ENCODE data around the gene ARSA.
A peak's percentile ranks its signal among the peaks of the same experiment; 100 is the strongest.
"Not testable (repeated sequence)": the region's sequence is repeated elsewhere in the genome, so short reads cannot be mapped to it uniquely, and the experiment has no call there.

Gene ARSA

DNA sequence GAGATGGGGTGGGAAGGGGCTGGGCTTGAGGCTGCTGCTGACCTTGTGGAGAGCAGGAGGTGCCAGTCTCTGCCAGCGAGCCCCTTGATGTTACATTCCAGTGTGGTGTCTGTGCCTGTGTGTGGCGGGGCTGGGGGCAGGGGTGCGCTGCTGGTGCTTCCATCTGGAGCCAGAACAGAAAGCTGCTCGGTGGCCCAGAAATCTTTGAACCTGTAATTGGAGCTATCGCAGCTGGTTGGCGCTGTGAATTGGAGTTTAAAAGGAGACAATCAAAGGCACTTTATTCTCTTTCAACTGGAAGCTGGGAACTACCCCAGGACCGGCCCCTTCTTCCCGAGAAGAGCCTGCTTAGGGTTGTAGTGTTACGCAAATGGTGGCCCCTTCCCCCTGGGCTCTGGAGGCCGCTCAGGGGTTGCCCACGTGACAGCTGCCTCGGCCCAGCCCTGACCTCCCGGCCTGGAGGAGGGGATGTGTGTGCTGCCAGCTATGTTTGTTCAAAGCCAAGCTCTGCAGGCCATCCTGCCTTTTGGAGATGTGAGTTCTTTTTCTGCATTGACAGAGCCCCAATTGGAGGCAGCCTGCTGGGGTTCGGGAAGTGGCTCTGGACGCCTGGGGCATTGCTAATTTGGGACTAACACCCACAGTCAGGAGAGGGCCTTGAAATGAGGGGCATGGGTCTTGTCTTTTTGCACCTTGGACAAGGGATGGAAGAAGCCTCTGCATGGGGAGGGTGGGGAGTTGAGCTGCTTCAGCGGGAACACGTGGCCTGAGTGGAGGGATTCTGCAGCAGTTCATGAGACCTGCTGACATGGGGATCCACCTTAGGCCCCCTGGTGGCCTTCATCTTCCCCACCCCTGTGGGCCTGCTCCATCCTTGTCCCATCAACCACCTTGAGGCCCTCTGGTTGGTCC is 14.0 kb upstream of the ARSA start:
- Mint-ChIP-seq H3K36me3 (ENCODE audit: insufficient read depth) (no peaks in the 10 kb centered on the region), H3K4me1 (ENCODE audit: low read depth in 2 of 2) (no peaks in the 10 kb centered on the region), H3K4me3 (no peak overlapping the region), H3K27me3 (peaks cover 0 to 27% of the 10 kb centered on the region in 2 donors), H3K9me3 (no peaks in the 10 kb centered on the region), H3K27ac (no peak overlapping the region)
- ATAC-seq (replicated peaks) (no peak), DNase-seq (no peak)

DNA sequence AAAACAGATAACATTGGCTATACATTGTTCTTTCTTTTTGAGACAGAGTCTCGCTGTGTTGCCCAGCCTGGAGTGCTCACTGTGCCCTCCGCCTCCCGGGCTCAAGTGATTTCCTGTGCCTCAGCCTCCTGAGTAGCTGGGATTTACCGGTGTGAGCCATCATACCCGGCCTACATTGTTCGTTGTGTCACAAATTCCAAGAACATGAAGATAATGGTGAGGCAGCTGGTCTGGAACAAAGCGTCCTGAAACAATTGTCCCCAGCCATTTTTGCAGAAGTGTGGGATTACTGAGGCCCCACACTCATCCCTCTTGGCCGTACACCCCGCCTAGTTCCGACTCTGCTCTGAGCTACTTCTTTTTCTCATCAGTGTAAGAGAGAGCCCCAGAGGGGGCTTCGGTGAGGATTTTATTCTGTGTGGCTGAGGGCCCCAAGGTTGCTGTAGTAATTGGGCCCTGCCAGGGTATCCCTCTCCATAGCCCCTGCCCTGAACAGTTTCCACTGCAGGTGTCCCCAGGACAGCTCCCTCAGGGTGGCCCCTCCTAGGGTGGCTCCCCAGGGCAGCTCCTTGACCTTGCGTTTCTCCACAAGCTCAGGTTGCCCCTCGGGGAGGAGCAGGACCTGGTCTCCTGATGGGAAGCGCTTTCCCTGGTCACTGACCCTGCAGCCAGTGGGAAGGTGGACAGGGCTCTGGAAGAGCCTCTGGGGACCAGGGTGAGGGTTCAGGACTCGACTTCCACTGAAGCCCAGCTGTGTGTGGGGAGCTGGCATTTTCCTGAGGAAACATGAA is 13.1 kb upstream of the ARSA start:
- peaks cover under 1 to 21% of the 10 kb centered on the region in 2 donors for H3K27me3 Mint-ChIP-seq
- ATAC-seq (replicated peaks) (no peak), DNase-seq (no peak)
- H3K27ac Mint-ChIP-seq: no peak overlapping the region
- no peaks in the 10 kb centered on the region for H3K4me1 Mint-ChIP-seq (ENCODE audit: low read depth in 2 of 2)
- H3K9me3 Mint-ChIP-seq: no peaks in the 10 kb centered on the region
- H3K4me3 Mint-ChIP-seq: no peak overlapping the region
- no peaks in the 10 kb centered on the region for H3K36me3 Mint-ChIP-seq (ENCODE audit: insufficient read depth)

DNA sequence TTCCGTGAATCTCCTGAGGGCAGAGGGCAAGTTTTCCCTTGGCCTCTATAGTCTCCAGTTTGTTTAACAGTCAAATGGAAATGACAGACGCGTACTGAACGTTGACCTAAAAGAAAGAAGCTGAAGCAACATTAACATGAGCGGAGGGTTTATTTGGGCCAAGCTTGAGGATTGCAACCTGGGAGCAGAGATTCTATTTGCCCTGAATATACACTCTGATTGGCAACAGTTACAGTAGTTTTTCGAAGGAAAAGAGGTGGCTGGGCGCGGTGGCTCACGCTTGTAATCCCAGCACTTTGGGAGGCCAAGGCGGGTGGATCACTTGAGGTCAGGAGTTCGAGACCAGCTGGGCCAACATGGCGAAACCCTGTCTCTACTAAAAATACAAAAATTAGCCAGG is 12.3 kb upstream of the ARSA start:
- not testable (repeated sequence) for H3K4me3 Mint-ChIP-seq

DNA sequence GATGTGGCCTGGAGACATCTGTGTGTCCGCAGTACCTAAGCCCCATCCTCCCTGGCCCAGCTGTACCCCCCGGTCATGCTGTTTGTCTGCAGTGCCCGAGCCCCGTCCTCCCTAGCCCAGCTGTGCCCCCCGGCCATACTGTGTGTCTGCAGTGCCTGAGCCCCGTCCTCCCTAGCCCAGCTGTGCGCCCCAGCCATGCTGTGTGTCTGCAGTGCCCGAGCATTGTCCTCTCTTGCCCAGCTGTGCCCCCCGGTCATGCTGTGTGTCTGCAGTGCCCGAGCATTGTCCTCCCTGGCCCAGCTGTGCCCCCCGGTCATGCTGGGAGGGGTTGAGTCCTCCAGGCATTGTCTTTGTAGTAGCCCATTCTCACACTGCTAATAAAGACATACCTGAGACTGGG is 7.6 kb upstream of the ARSA start:
- ATAC-seq (replicated peaks): no peak
- H3K9me3 Mint-ChIP-seq: no peaks in the 10 kb centered on the region
- peaks cover 0 to 3% of the 10 kb centered on the region in 2 donors for H3K4me1 Mint-ChIP-seq (ENCODE audit: low read depth in 2 of 2)
- H3K27me3 Mint-ChIP-seq: peaks cover 0 to 19% of the 10 kb centered on the region in 2 donors
- DNase-seq: no peak
- no peak overlapping the region for H3K4me3 Mint-ChIP-seq
- no peaks in the 10 kb centered on the region for H3K36me3 Mint-ChIP-seq (ENCODE audit: insufficient read depth)
- H3K27ac Mint-ChIP-seq: no peak overlapping the region

More for the DNA sequence above, 12.3 kb upstream of the ARSA start:
- H3K4me1 Mint-ChIP-seq (ENCODE audit: low read depth in 2 of 2); H3K27ac Mint-ChIP-seq; ATAC-seq (replicated peaks); H3K36me3 Mint-ChIP-seq (ENCODE audit: insufficient read depth); H3K9me3 Mint-ChIP-seq; DNase-seq: not testable (repeated sequence)
- peaks cover 8 to 15% of the 10 kb centered on the region in 2 donors for H3K27me3 Mint-ChIP-seq

DNA sequence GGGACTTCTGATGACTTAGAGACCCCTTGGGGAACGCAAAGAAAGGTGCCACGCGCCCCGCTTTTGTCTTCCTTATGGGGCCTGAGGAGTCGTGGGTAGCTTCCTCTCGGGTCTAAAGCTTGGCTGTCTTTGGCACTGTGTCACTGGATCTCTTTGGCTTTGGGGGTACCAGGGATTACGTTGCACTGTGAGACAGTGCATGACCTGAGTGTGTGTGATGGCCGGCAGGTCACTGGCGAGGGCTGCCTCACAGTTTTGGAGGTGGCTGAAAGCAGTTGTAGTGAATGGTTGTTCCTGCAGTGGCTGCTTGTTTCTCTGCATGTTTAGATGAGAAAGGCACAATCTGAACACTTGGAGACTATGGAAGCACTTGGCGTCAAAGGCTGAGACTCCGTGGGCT is 5.8 kb upstream of the ARSA start:
- H3K4me3 Mint-ChIP-seq: no peak overlapping the region
- peaks cover 0 to 19% of the 10 kb centered on the region in 2 donors for H3K27me3 Mint-ChIP-seq
- H3K27ac Mint-ChIP-seq: no peak overlapping the region
- DNase-seq (no peak), ATAC-seq (replicated peaks) (no peak)
- peaks cover 5 to 6% of the 10 kb centered on the region in 2 donors for H3K4me1 Mint-ChIP-seq (ENCODE audit: low read depth in 2 of 2)
- no peaks in the 10 kb centered on the region for H3K9me3 Mint-ChIP-seq
- peaks cover 10% of the 10 kb centered on the region for H3K36me3 Mint-ChIP-seq (ENCODE audit: insufficient read depth)

DNA sequence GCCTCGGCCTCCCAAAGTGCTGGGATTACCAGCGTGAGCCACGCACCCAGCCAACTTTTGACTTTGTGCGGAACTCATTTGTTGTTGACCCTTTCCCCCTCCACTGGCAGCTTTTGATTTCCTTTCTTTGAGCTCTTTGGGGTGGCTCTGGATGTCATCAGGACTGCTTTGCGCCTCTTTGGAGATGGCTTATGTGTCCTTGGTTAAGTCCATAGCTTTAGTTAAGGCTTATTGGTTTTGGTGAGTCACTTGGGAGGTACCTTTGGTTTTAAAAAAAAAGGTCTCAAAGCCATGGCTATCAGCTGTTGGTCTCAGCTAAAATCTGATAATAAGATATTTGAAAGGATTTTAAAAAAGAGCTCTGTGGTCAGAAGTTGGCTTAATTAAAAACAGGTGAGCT is 5.1 kb upstream of the ARSA start:
- H3K9me3 Mint-ChIP-seq: no peaks in the 10 kb centered on the region
- no peak for ATAC-seq (replicated peaks)
- peaks cover 10 to 11% of the 10 kb centered on the region in 2 donors for H3K4me1 Mint-ChIP-seq (ENCODE audit: low read depth in 2 of 2)
- no peak overlapping the region for H3K27ac Mint-ChIP-seq
- H3K27me3 Mint-ChIP-seq: peaks cover 0 to 19% of the 10 kb centered on the region in 2 donors
- peaks cover 17% of the 10 kb centered on the region for H3K36me3 Mint-ChIP-seq (ENCODE audit: insufficient read depth)
- H3K4me3 Mint-ChIP-seq: no peak overlapping the region
- DNase-seq: no peak

DNA sequence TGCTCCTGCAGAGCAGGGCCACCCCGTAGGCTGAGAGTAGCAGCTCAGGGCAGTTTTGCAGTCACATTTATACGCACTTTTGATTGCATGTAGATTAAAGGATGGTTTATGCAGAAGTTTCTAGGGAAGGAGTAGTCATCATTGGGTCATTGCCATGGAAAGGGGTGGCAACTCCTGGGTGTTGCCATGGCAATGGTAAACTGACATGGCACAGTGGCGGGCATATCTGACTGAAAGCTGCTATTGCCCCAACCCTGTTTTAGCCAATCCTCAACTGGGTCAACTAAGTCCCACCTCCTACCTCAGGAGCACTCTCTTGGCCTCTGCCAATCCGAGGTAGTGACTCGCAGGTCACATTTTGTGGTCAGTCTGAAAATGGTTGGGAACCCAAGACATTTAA is 2.4 kb upstream of the ARSA start:
- ATAC-seq (replicated peaks) (no peak), DNase-seq (no peak)
- peaks cover 24% of the 10 kb centered on the region for H3K36me3 Mint-ChIP-seq (ENCODE audit: insufficient read depth)
- no peaks in the 10 kb centered on the region for H3K9me3 Mint-ChIP-seq
- H3K27ac Mint-ChIP-seq: no peak overlapping the region
- peaks cover 0 to 12% of the 10 kb centered on the region in 2 donors for H3K27me3 Mint-ChIP-seq
- H3K4me3 Mint-ChIP-seq: no peak overlapping the region
- peaks cover 11 to 14% of the 10 kb centered on the region in 2 donors for H3K4me1 Mint-ChIP-seq (ENCODE audit: low read depth in 2 of 2)

DNA sequence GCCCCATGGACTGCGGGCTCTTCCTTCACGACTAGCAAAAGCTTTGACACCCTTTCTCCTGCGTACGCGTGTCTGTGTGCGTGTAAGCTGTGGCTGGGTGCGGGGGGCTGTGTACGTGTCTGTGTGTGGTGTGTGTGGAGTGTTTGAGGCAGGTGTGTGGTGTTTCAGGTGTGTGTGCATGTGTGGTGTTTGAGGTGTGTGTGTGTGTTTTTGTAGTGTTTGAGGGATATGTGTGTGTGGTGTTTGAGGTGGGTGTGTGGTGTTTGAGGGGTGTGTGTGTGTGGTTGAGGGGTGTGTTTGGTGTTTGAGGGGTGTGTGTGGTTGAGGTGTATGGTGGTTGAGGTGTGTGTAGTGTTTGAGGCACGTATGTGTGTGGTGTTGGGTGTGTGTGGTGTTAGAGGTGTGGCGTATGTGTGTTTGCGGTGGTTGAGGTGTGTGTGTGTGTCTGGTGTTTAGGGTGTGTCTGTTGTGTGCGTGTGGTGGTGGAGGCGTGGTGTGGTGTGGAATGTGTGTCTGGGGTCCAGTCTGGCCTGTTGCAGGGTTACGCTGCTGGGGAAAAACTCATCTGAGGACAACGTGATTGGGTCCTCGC is 687 bp upstream of the ARSA start:
- DNase-seq (peak; percentile 48 to 64 (median 61)), ATAC-seq (replicated peaks) (peak; percentile 56)
- Mint-ChIP-seq H3K4me3 (peak overlapping the region; percentile 73 to 77), H3K4me1 (ENCODE audit: low read depth in 2 of 2) (peaks cover 11 to 16% of the 10 kb centered on the region in 2 donors), H3K9me3 (no peaks in the 10 kb centered on the region), H3K27ac (peak overlapping the region; percentile 82 to 93), H3K27me3 (peaks cover 0 to 3% of the 10 kb centered on the region in 2 donors), H3K36me3 (ENCODE audit: insufficient read depth) (peaks cover 24% of the 10 kb centered on the region)

DNA sequence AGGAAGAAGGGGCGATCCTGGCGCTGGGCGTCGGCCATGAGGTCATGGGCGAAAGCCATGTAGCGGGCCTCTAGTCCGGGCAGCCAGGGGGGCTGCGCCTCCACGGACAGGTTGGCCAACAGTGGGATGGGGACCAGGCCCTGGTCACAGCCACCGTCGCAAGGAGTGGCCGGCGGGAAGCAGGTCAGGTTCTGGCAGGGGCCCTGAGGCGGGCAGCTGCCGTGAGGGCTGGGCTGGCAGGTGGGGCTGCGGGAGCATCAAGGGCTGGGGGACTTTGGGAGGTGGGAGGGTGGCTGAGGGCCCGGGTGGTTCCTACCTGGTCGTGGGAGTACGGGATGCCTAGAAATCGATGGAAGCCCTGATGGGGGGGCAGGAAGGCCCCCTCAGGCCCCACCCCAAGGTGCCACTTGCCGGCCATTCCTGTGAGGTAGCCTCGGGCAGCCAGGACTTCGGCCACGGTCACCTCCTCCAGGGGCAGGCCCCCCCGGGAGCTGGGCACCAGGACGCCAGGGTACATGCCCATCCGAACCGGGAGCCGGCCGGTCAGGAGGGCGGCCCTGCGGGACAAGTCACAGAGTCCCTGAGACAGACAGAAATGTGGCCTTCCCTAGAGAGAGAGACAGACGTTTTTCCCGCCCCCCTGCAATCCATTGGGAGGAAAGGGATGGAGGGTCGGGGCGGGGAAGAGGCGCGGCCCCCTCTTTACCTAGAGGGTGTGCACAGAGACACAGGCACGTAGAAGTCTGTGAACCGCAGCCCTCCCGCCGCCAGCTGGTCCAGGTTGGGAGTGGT is 906 bp downstream of the ARSA start:
- Mint-ChIP-seq H3K4me1 (ENCODE audit: low read depth in 2 of 2) (peaks cover 20 to 26% of the 10 kb centered on the region in 2 donors), H3K27me3 (no peaks in the 10 kb centered on the region), H3K36me3 (ENCODE audit: insufficient read depth) (peaks cover 24% of the 10 kb centered on the region), H3K27ac (peak overlapping the region in 1 of 2 donors; percentile 10), H3K9me3 (no peaks in the 10 kb centered on the region), H3K4me3 (peak overlapping the region; percentile 73 to 77)
- no peak for DNase-seq
- no peak for ATAC-seq (replicated peaks)

DNA sequence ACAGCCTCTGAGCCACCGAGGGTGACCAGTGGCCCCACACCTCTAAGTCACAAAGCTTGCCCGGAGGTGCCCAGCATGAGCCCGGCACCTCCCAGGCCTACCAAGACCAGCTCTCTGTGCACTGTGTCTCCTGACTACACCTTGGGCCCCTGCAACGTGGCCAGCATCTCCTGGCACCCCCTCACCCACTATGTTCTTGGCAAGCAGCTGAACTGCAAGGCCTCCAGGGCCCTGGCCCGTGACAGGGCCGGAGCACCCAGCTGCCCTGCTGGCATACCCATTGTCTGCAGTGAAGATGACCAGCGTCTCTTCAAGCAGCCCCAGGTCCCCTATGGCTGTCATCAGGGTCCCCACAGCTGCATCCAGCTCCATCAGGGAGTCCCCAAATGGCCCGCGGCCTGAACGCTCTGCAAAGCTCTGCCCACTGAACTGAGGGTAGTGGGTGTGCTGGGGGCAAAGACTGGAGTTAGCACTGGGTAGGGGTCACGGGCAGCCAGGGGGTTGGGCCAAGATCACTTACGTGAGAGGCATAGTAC is 1.6 kb downstream of the ARSA start:
- DNase-seq: no peak
- Mint-ChIP-seq H3K4me3 (peak overlapping the region; percentile 51 to 73), H3K27ac (peak overlapping the region in 1 of 2 donors; percentile 25), H3K9me3 (no peaks in the 10 kb centered on the region), H3K4me1 (ENCODE audit: low read depth in 2 of 2) (peaks cover 27 to 33% of the 10 kb centered on the region in 2 donors), H3K36me3 (ENCODE audit: insufficient read depth) (peaks cover 27% of the 10 kb centered on the region), H3K27me3 (no peaks in the 10 kb centered on the region)
- no peak for ATAC-seq (replicated peaks)

DNA sequence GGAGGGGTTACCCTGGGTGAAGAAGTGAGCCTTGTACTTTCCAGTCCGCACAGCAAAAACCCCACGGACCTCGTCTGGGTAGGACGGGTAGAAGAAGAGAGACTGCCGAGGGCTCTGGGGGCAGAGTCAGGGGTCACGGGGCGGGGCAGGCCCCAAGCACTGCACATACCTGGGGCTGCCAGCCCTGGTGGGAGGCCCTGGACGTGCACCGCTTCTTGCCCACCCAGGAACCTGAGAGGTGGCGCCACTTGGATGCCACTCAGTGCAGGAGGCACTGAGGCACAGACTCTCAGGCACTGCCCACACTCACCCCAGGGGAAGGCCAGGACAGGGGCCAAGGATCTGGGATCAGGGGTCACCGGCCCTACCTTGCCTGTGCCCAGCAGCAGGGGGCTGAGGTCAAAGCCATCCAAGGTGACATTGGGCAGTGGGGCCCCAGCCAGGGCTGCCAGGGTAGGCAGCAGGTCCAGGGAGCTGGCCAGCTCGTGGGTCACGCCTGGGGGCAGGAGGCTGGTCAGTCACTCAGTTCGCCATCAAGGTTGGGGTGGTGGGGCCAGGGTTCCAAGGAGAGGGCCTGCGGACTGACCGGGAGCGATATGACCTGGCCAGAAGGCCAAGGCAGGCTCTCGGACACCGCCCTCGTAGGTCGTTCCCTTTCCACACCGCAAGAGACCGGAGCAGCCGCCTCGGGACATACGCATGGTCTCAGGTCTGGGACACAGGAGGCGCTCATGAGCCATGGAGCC is 2.2 kb downstream of the ARSA start:
- Mint-ChIP-seq H3K27me3 (no peaks in the 10 kb centered on the region), H3K4me1 (ENCODE audit: low read depth in 2 of 2) (peaks cover 33 to 39% of the 10 kb centered on the region in 2 donors), H3K9me3 (no peaks in the 10 kb centered on the region), H3K36me3 (ENCODE audit: insufficient read depth) (peaks cover 27% of the 10 kb centered on the region), H3K27ac (peak overlapping the region in 1 of 2 donors; percentile 25), H3K4me3 (no peak overlapping the region)
- ATAC-seq (replicated peaks): no peak
- DNase-seq: no peak

DNA sequence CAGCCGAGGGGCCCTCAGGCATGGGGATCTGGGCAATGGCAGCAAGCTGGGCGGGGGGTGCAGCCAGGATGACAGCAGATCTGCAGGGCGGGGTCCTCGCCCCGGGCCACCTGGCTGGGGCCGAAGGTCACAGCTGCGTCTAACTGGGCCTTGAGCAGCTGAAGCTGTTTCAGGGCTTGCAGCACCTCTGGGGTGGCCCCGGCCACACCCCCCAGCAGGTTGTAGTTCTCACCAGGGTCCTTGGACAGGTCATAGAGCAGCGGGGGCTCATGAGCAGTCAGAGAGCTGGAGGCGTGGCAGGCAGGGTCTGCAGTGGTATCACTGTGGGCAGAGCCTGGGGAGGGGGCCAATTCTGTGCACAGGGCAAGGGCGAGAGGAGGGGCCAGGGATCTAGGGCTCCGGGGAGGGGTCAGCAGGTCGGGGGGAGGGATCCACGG is 2.8 kb downstream of the ARSA start:
- ATAC-seq (replicated peaks): no peak
- H3K4me3 Mint-ChIP-seq: no peak overlapping the region
- H3K27ac Mint-ChIP-seq: no peak overlapping the region
- no peak for DNase-seq
- no peaks in the 10 kb centered on the region for H3K9me3 Mint-ChIP-seq
- peaks cover 31% of the 10 kb centered on the region for H3K36me3 Mint-ChIP-seq (ENCODE audit: insufficient read depth)
- H3K4me1 Mint-ChIP-seq (ENCODE audit: low read depth in 2 of 2): peaks cover 36 to 43% of the 10 kb centered on the region in 2 donors
- H3K27me3 Mint-ChIP-seq: no peaks in the 10 kb centered on the region

All from effector memory CD8-positive, alpha-beta T cell (primary cell).